Progenitor cell of endocrine pancreas (in vitro differentiated cells): Measurements from ENCODE around the gene USP48. TPM values are rescaled to one million over a fixed set of nuclear protein-coding genes. Genes with fewer than 3 reads are reported as not detected.

Experiments
- DNase-seq: peaks from one replicate; pipeline ENCODE4 v3.0.0; 2021; ENCODE audit warnings: low spot score; ENCODE audit not compliant: unreplicated experiment
- H3K27ac Mint-ChIP-seq: 2 replicates; pipeline ENCODE4 v1.8.0; 2021; ENCODE audit warnings: mild to moderate bottlenecking, moderate library complexity, mixed read lengths
- H3K27me3 Mint-ChIP-seq: 2 replicates; pipeline ENCODE4 v1.8.0; 2021; ENCODE audit warnings: mixed read lengths
- H3K36me3 Mint-ChIP-seq: 2 replicates; pipeline ENCODE4 v1.8.0; 2022; ENCODE audit warnings: mixed read lengths; ENCODE audit not compliant: insufficient read depth
- H3K4me1 Mint-ChIP-seq: 2 replicates; pipeline ENCODE4 v1.8.0; 2021; ENCODE audit warnings: low read depth, mixed read lengths
- H3K4me3 Mint-ChIP-seq: 2 replicates; pipeline ENCODE4 v1.8.0; 2021; ENCODE audit warnings: low read depth, mild to moderate bottlenecking, moderate library complexity, mixed read lengths
- H3K9me3 Mint-ChIP-seq: 2 replicates; pipeline ENCODE4 v1.8.0; 2021; ENCODE audit warnings: low read depth, mixed read lengths
- CTCF ChIP-seq: fragments of 200-600 bp; sonication (generic); IDR thresholded peaks from one replicate; pipeline ENCODE4 v1.5.0; 2021; ENCODE audit warnings: antibody characterized with exemption, mild to moderate bottlenecking; ENCODE audit not compliant: unreplicated experiment
- long read RNA-seq: library from polyadenylated mRNA; unstranded; transcript quantifications from one replicate; pipeline ENCODE4 v2.0.0, GENCODE V29; 2020
- total RNA-seq: library from RNA; stranded (reverse); gene quantifications from 2 replicates; pipeline ENCODE4 v1.2.1, GENCODE V29; 2021

Gene USP48
- total RNA-seq = 77.3 and 84.9 TPM in 2 replicates
- long read RNA-seq, full-length matches to known transcripts = 3 of 33 reads
- long read RNA-seq, partial matches to known transcripts = 19 of 33 reads
- long read RNA-seq, other reads (novel, unspliced or antisense) = 11 of 33 reads

- H3K9me3 Mint-ChIP-seq = no peaks in the 10 kb centered on the region
- DNase-seq = peak; percentile 96
- TF ChIP-seq CTCF = no peak
- H3K4me3 Mint-ChIP-seq = peak within 1 kb of the TSS; percentile 89
- H3K27ac Mint-ChIP-seq = peak within 1 kb of the TSS; percentile 100
- H3K27me3 Mint-ChIP-seq = peaks cover 3% of the 10 kb centered on the region
- H3K4me1 Mint-ChIP-seq = peaks cover 17% of the 10 kb centered on the region
- peaks cover 1% of the 10 kb centered on the region for H3K36me3 Mint-ChIP-seq
Observed at GRCh38 chr1:21782868-21783678, at the start of gene USP48. Gene USP48 (minus strand): TSS chr1:21783149. CDS start chr1:21782957, 192 bp downstream.

GRCh38 chr1:21831454-21831970 lies 48.6 kb upstream of the USP48 start:
- peaks cover 41% of the 10 kb centered on the region for H3K36me3 Mint-ChIP-seq
- no peaks in the 10 kb centered on the region for H3K27me3 Mint-ChIP-seq
- no peak overlapping the region for H3K27ac Mint-ChIP-seq

GRCh38 chr1:21830792-21831453 lies 48.0 kb upstream of the USP48 start:
- H3K27me3 Mint-ChIP-seq = no peaks in the 10 kb centered on the region
- TF ChIP-seq CTCF = no peak
- no peak overlapping the region for H3K4me3 Mint-ChIP-seq
- no peak for DNase-seq
- H3K36me3 Mint-ChIP-seq = peaks cover 45% of the 10 kb centered on the region
- H3K27ac Mint-ChIP-seq = no peak overlapping the region
- H3K9me3 Mint-ChIP-seq = no peaks in the 10 kb centered on the region
- H3K4me1 Mint-ChIP-seq = no peaks in the 10 kb centered on the region

More at GRCh38 chr1:21831454-21831970, 48.6 kb upstream of the USP48 start:
- TF ChIP-seq CTCF = no peak
- no peak for DNase-seq
- H3K4me1 Mint-ChIP-seq = no peaks in the 10 kb centered on the region
- H3K4me3 Mint-ChIP-seq = no peak overlapping the region
- no peaks in the 10 kb centered on the region for H3K9me3 Mint-ChIP-seq

GRCh38 chr1:21829294-21829693 lies 46.3 kb upstream of the USP48 start:
- no peak for DNase-seq
- peaks cover 34% of the 10 kb centered on the region for H3K36me3 Mint-ChIP-seq
- no peak for TF ChIP-seq CTCF

GRCh38 chr1:21828506-21829210 lies 45.7 kb upstream of the USP48 start:
- H3K27ac Mint-ChIP-seq = peak overlapping the region; percentile 24
- H3K4me1 Mint-ChIP-seq = no peaks in the 10 kb centered on the region
- H3K36me3 Mint-ChIP-seq = peaks cover 29% of the 10 kb centered on the region
- no peak for TF ChIP-seq CTCF
- no peaks in the 10 kb centered on the region for H3K27me3 Mint-ChIP-seq
- H3K4me3 Mint-ChIP-seq = no peak overlapping the region
- H3K9me3 Mint-ChIP-seq = no peaks in the 10 kb centered on the region
- DNase-seq = no peak

More at GRCh38 chr1:21829294-21829693, 46.3 kb upstream of the USP48 start:
- H3K27ac Mint-ChIP-seq = no peak overlapping the region
- H3K9me3 Mint-ChIP-seq = no peaks in the 10 kb centered on the region
- no peaks in the 10 kb centered on the region for H3K4me1 Mint-ChIP-seq
- no peaks in the 10 kb centered on the region for H3K27me3 Mint-ChIP-seq
- no peak overlapping the region for H3K4me3 Mint-ChIP-seq
